IMR-90 (cell line): ENCODE measurements around the gene GOLGA8B.

Experiments used
- BHLHE40 ChIP-seq: fragments of 150-350 bp; IDR thresholded peaks from 2 replicates; pipeline ENCODE4 v1.6.1; 2016; ENCODE audit warnings: mild to moderate bottlenecking, low read depth, low read length
- CTCF ChIP-seq: conservative IDR thresholded peaks from 2 replicates; pipeline ENCODE4 v1.5.1; 2012; ENCODE audit warnings: mild to moderate bottlenecking, low read depth, low read length, improper control_type of control experiment
- MAZ ChIP-seq: IDR thresholded peaks from 2 replicates; pipeline ENCODE4 v1.6.1; 2012; ENCODE audit warnings: low read depth, mild to moderate bottlenecking, low read length, improper control_type of control experiment, moderate library complexity, borderline replicate concordance
- MXI1 ChIP-seq: IDR thresholded peaks from 2 replicates; pipeline ENCODE4 v1.6.1; 2012; ENCODE audit warnings: low read depth, mild to moderate bottlenecking, low read length, moderate library complexity, borderline replicate concordance
- POLR2A ChIP-seq: IDR thresholded peaks from 2 replicates; pipeline ENCODE4 v1.6.1; 2012; ENCODE audit warnings: mild to moderate bottlenecking, low read depth, low read length
- RAD21 ChIP-seq: IDR thresholded peaks from 2 replicates; pipeline ENCODE4 v1.6.1; 2012; ENCODE audit warnings: low read length, improper control_type of control experiment
- SMC3 ChIP-seq: fragments of 150-350 bp; IDR thresholded peaks from 2 replicates; pipeline ENCODE4 v1.6.1; 2016; ENCODE audit warnings: low read depth, mild to moderate bottlenecking, antibody characterized with exemption, low read length, moderate library complexity
- TF ChIP-seq, protein P1 (sequence below): fragments of 150-350 bp; IDR thresholded peaks from 2 replicates; pipeline ENCODE4 v1.6.1; 2017; ENCODE audit warnings: mild to moderate bottlenecking, antibody characterized with exemption, low read length, low read depth

- TF ChIP-seq MAZ (no peak), CTCF (peak; percentile 64), POLR2A (no peak), SMC3 (peak; percentile 57), RAD21 (peak; percentile 75), BHLHE40 (no peak), MXI1 (no peak)
- TF ChIP-seq, protein P1, sequence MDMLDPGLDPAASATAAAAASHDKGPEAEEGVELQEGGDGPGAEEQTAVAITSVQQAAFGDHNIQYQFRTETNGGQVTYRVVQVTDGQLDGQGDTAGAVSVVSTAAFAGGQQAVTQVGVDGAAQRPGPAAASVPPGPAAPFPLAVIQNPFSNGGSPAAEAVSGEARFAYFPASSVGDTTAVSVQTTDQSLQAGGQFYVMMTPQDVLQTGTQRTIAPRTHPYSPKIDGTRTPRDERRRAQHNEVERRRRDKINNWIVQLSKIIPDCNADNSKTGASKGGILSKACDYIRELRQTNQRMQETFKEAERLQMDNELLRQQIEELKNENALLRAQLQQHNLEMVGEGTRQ, result no peak
Observed at GRCh38 chr15:34621675-34622074, 38.2 kb upstream of the GOLGA8B start.
